GM12872 (cell line): ENCODE results near the gene ARHGAP24.

Experiments
- CTCF ChIP-seq: IDR thresholded peaks from 3 replicates; pipeline ENCODE4 v1.5.1; 2011; ENCODE audit warnings: low read depth, mild to moderate bottlenecking, low read length, moderate library complexity; ENCODE audit not compliant: insufficient read depth

ARHGAP24 gene

GRCh38 chr4:85715991-85716737 is 241.2 kb downstream of the ARHGAP24 start:
- TF ChIP-seq CTCF: no peak

DNA sequence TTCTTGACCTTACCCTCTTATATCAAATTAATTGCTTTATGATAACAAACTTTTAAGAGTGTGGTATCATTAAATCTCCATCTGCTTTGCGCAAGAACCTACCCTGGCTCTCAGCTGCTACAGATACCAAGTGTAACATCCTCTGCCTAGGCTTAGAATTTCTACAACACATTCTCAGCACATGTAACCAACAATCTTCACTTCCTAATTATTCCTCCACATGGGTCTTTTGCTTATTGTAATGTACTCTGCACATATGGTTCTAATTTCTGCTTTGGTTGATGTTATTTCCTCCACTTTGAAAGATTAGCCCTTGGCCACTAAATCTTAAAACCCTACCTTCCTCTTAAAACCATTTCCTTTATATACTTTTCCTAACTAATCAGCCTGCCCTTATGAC is 242.4 kb downstream of the ARHGAP24 start:
- no peak for TF ChIP-seq CTCF

DNA sequence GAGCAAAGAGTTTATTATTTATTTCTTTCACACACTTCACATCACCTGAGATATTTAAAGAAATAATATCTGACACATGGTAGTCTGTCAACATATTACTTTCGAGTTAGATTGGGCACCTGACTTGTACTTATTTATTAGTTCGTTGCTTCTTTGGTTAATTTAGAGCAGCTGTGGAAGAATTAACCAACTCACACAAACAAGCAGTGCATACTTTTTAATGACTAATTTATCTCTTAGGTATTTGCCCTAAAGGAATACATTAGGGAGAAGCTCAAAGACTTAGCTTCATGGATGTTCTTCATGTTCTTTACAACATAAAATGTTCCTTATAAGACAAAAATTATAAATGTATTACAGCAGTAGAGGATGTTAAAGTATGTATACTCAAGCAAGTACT is 242.9 kb downstream of the ARHGAP24 start:
- no peak for TF ChIP-seq CTCF

DNA sequence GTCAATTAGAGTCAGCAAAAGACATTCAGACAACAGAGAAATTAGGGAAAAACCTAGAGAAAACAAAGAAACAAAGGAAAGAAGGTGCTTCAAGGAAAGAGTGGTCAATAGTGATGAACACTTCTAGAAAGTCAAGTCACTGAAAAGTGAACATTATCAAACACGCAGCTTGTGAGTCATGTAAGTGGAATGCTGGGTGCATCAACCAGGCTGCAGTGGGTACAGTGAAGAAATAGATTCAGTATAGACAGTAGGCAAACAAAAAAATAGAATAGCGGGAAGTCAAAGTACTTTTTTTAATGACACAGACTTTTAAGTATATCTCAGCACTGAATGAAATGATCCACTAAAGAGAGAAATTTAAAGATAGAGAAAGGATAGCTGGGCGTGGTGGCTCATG is 245.8 kb downstream of the ARHGAP24 start:
- no peak for TF ChIP-seq CTCF

GRCh38 chr4:85722401-85722800 is 247.5 kb downstream of the ARHGAP24 start:
- TF ChIP-seq CTCF: no peak

DNA sequence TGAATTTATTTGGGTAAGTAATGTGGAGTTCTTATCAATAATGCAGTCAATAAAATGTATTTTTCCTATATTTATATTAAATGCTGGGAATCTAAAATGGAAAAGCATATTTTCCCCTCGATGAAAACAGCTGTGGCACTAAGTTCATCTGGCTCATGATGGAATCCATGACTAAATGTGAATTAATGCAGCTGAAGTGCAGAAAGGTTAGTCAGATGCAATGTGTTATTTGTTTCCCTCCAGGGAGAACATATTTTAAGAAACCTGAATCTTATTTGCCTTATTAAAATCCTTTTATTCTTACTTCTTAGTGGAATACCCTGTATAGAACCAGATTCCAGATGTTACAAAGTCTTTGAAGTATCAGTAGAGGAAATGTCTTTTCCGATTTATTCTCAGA is 247.9 kb downstream of the ARHGAP24 start:
- no peak for TF ChIP-seq CTCF

DNA sequence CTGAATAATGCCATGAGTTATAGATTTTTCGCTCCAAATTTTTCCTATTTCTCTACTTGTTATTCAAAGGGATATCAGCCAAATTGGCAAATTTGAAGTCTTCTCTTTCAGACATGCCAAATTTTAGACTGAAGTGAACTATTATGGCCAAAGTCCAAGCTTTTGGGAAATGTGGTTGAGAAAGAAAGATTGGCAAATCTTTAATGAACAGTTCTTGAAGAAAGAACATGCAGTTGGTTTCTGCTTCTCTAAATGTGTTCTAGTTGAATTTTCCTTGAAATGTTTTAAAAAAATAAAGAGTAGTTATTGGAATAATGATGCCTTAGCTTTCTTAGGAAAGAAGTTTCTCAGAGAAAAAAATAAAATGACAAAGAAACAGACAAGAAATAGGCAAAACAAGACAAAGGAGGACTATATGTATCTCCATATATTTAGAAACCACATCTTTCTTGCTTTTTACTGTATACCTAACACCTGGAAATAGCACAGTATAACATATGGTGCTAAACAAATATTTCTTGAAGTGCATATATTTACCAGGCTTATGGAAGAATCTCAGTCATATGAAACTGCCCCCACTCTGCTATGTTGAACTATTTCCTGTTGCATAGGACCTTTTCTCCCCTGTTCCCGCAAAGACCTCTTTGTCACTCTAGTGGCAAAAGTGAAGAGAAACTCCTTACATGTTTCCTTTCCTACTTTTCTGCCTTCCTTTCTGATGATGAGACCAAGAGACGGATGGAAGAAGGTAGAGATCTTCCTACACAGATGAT is 250.0 kb downstream of the ARHGAP24 start:
- no peak for TF ChIP-seq CTCF
